ENCODE measurements around the gene CEP290.

The CEP290 gene

GRCh38 chr12:88029093-88029665, 112.7 kb downstream of the CEP290 start, which contains the start of gene C12orf50:
Gene C12orf50 (minus strand): TSS chr12:88029401. CDS start chr12:88026962, 2,439 bp downstream.
- POLR2A ChIA-PET: no interaction called here
- no peak for TF ChIP-seq CTCF (IDR thresholded peaks at IDR 0.05; ENCODE audit: insufficient read depth, low read length, missing control alignments)
- no peak for DNase-seq (ENCODE audit: low read depth, low spot score)
- H3K4me3 ChIP-seq (ENCODE audit: low read depth, low read length): no peak within 1 kb of the TSS
- CTCF ChIA-PET: no interaction called here

GRCh38 chr12:88026196-88026595, 115.7 kb downstream of the CEP290 start:
- DNase-seq (ENCODE audit: low read depth, low spot score): no peak
- TF ChIP-seq CTCF (IDR thresholded peaks at IDR 0.05; ENCODE audit: insufficient read depth, low read length, missing control alignments): no peak
- no peak overlapping the region for H3K4me3 ChIP-seq (ENCODE audit: low read depth, low read length)
- ChIA-PET CTCF (no interaction called here), POLR2A (no interaction called here)

GRCh38 chr12:88017964-88018363, 123.9 kb downstream of the CEP290 start:
- H3K4me3 ChIP-seq (ENCODE audit: low read depth, low read length): no peak overlapping the region
- TF ChIP-seq CTCF (IDR thresholded peaks at IDR 0.05; ENCODE audit: insufficient read depth, low read length, missing control alignments): no peak
- no peak for DNase-seq (ENCODE audit: low read depth, low spot score)
- CTCF ChIA-PET: no interaction called here
- POLR2A ChIA-PET: no interaction called here

- TF ChIP-seq CTCF (IDR thresholded peaks at IDR 0.05; ENCODE audit: insufficient read depth, low read length, missing control alignments): no peak
- no peak overlapping the region for H3K4me3 ChIP-seq (ENCODE audit: low read depth, low read length)
- POLR2A ChIA-PET: no interaction called here
- CTCF ChIA-PET: interaction anchor here (1.4 kb wide), 1 partner anchor 11 kb away, joined by 3 read pairs; no protein-coding TSS in a partner anchor
- DNase-seq (ENCODE audit: low read depth, low spot score): no peak
These were observed 126.1 kb downstream of the CEP290 start for GRCh38 chr12:88015825-88016224.

- ChIA-PET CTCF (interaction anchor here (2.0 kb wide), 1 partner anchor 18 kb away, joined by 5 read pairs; no protein-coding TSS in a partner anchor), POLR2A (no interaction called here)
- no peak for TF ChIP-seq CTCF (IDR thresholded peaks at IDR 0.05; ENCODE audit: insufficient read depth, low read length, missing control alignments)
- no peak overlapping the region for H3K4me3 ChIP-seq (ENCODE audit: low read depth, low read length)
- DNase-seq (ENCODE audit: low read depth, low spot score): no peak
These were observed 130.1 kb downstream of the CEP290 start for GRCh38 chr12:88011755-88012154.

- no peak for TF ChIP-seq CTCF (IDR thresholded peaks at IDR 0.05; ENCODE audit: insufficient read depth, low read length, missing control alignments)
- DNase-seq (ENCODE audit: low read depth, low spot score): no peak
- POLR2A ChIA-PET: no interaction called here
- no peak overlapping the region for H3K4me3 ChIP-seq (ENCODE audit: low read depth, low read length)
- CTCF ChIA-PET: interaction anchor here (1.0 kb wide), 1 partner anchor 13 kb away, joined by 3 read pairs; no protein-coding TSS in a partner anchor
These were observed 135.5 kb downstream of the CEP290 start for GRCh38 chr12:88006351-88006750.

Data from AG04449 (cell line).